HepG2 (cell line): ENCODE results near the gene OR2M7.
"Not testable (repeated sequence)": the region's sequence is repeated elsewhere in the genome, so short reads cannot be mapped to it uniquely, and the experiment has no call there.

Experiments
- AFF4 ChIP-seq: sonication (generic); formaldehyde crosslinking; IDR thresholded peaks from 2 replicates; pipeline ENCODE4 v1.4.0; 2020; ENCODE audit warnings: missing genetic modification reagents
- CHD4 ChIP-seq: fragments of 200-600 bp; sonication (generic); IDR thresholded peaks from 2 replicates; pipeline ENCODE4 v1.7.0; 2017; ENCODE audit warnings: mild to moderate bottlenecking, low read length, borderline replicate concordance
- HDAC2 ChIP-seq: sonication (generic); formaldehyde crosslinking; IDR thresholded peaks from 2 replicates; pipeline ENCODE4 v1.4.0; 2020; ENCODE audit warnings: missing genetic modification reagents
- MATR3 ChIP-seq: sonication (generic); formaldehyde crosslinking; IDR thresholded peaks from 2 replicates; pipeline ENCODE4 v1.4.0; 2020; ENCODE audit warnings: missing genetic modification reagents
- SMARCE1 ChIP-seq: fragments of 450-650 bp; IDR thresholded peaks from 2 replicates; pipeline ENCODE4 v1.6.1; 2017; ENCODE audit warnings: borderline replicate concordance

GRCh38 chr1:248306740-248307139 lies 17.6 kb downstream of the OR2M7 start:
- TF ChIP-seq SMARCE1; AFF4 (CRISPR knock-in tag); CHD4; HDAC2; MATR3 (CRISPR knock-in tag): not testable (repeated sequence)
